Ascending aorta (tissue), 2 donors: ENCODE measurements around the gene HNRNPDL. TPM values are rescaled to one million over a fixed set of nuclear protein-coding genes. Genes with fewer than 3 reads are reported as not detected.
"Not testable (repeated sequence)": the region's sequence is repeated elsewhere in the genome, so short reads cannot be mapped to it uniquely, and the experiment has no call there.

Experiments
- DNase-seq, 2 donors: peaks; one replicate each; pipeline ENCODE4 v3.0.0-alpha.2; 2019; ENCODE audit warnings: low spot score in 2 of 2
- H3K27ac ChIP-seq, 2 donors: fragments of 200-600 bp; sonication (generic); one replicate each; pipeline ENCODE4 v1.5.1; 2016 to 2017; ENCODE audit warnings: mild to moderate bottlenecking in 1 of 2
- H3K27me3 ChIP-seq: fragments of 200-600 bp; sonication (generic); one replicate; pipeline ENCODE4 v1.5.1; 2017
- H3K36me3 ChIP-seq, 2 donors: fragments of 200-600 bp; sonication (generic); one replicate each; pipeline ENCODE4 v1.5.1; 2016
- H3K4me1 ChIP-seq, 2 donors: fragments of 200-600 bp; sonication (generic); one replicate each; pipeline ENCODE4 v1.5.1; 2016 to 2017; ENCODE audit warnings: mild to moderate bottlenecking in 1 of 2
- H3K4me3 ChIP-seq, 2 donors: fragments of 200-600 bp; sonication (generic); one replicate each; pipeline ENCODE4 v1.5.1; 2016 to 2017; ENCODE audit warnings: mild to moderate bottlenecking in 1 of 2
- H3K9me3 ChIP-seq, 2 donors: fragments of 200-600 bp; sonication (generic); one replicate each; pipeline ENCODE4 v1.5.1; 2016
- CTCF ChIP-seq, 3 experiments: fragments of 200-600 bp in 2 of 3; fragments of 450-650 bp in 1 of 3; sonication (generic) in 2 of 3; IDR thresholded peaks; one replicate each; pipeline ENCODE4 v1.5.1; 2016 to 2019; ENCODE audit warnings: antibody characterized with exemption in 3 of 3, mild to moderate bottlenecking in 1 of 3, moderate library complexity in 1 of 3
- intact Hi-C: fragments of 100-400 bp; cut with DNase I; formaldehyde crosslinking; loops from one replicate; pipeline ENCODE4 v1.15.1; 2023
- total RNA-seq: library from RNA; depleted of rRNA; stranded (reverse); fragments of >200 nt; gene quantifications from one replicate; pipeline ENCODE4 v1.1.0, GENCODE V29; 2016

Gene HNRNPDL
- total RNA-seq, 1 donor from 2014 or later, result 73.9 TPM

GRCh38 chr4:82398263-82398662, 32.0 kb downstream of the HNRNPDL start:
- Histone ChIP-seq H3K27me3 (no peaks in the 10 kb centered on the region), H3K4me1 (no peaks in the 10 kb centered on the region), H3K9me3 (no peaks in the 10 kb centered on the region), H3K27ac (no peak overlapping the region), H3K4me3 (no peak overlapping the region), H3K36me3 (no peaks in the 10 kb centered on the region)
- intact Hi-C loops, result no loop called here
- TF ChIP-seq CTCF (IDR thresholded peaks at IDR 0.05), result no peak
- DNase-seq, result no peak

GRCh38 chr4:82397527-82397926, 32.7 kb downstream of the HNRNPDL start:
- H3K4me1 ChIP-seq, result no peaks in the 10 kb centered on the region
- no peak overlapping the region for H3K4me3 ChIP-seq
- no peak for TF ChIP-seq CTCF (IDR thresholded peaks at IDR 0.05)
- intact Hi-C loops, result no loop called here
- no peaks in the 10 kb centered on the region for H3K9me3 ChIP-seq
- H3K27ac ChIP-seq, result no peak overlapping the region
- no peaks in the 10 kb centered on the region for H3K36me3 ChIP-seq
- no peaks in the 10 kb centered on the region for H3K27me3 ChIP-seq
- no peak for DNase-seq

GRCh38 chr4:82394896-82395295, 35.4 kb downstream of the HNRNPDL start:
- Histone ChIP-seq H3K27ac (no peak overlapping the region), H3K36me3 (no peaks in the 10 kb centered on the region), H3K4me3 (no peak overlapping the region), H3K4me1 (no peaks in the 10 kb centered on the region), H3K27me3 (no peaks in the 10 kb centered on the region), H3K9me3 (no peaks in the 10 kb centered on the region)
- intact Hi-C loops, result no loop called here
- no peak for DNase-seq
- TF ChIP-seq CTCF (IDR thresholded peaks at IDR 0.05), result no peak

GRCh38 chr4:82390061-82390460, 40.2 kb downstream of the HNRNPDL start:
- H3K4me1 ChIP-seq, intact Hi-C loops, H3K27ac ChIP-seq, H3K4me3 ChIP-seq, H3K9me3 ChIP-seq, DNase-seq, H3K36me3 ChIP-seq, H3K27me3 ChIP-seq: not testable (repeated sequence)

GRCh38 chr4:82388405-82388804, 41.9 kb downstream of the HNRNPDL start:
- Histone ChIP-seq H3K9me3 (no peaks in the 10 kb centered on the region), H3K4me3 (no peak overlapping the region), H3K36me3 (no peaks in the 10 kb centered on the region), H3K27me3 (no peaks in the 10 kb centered on the region), H3K4me1 (no peaks in the 10 kb centered on the region), H3K27ac (no peak overlapping the region)
- no peak for DNase-seq
- intact Hi-C loops, result no loop called here
- TF ChIP-seq CTCF (IDR thresholded peaks at IDR 0.05), result no peak

- H3K4me1 ChIP-seq, H3K9me3 ChIP-seq, H3K27me3 ChIP-seq, H3K36me3 ChIP-seq, H3K27ac ChIP-seq, intact Hi-C loops, DNase-seq, H3K4me3 ChIP-seq: not testable (repeated sequence)
Measured at GRCh38 chr4:82386312-82386711, 44.0 kb downstream of the HNRNPDL start.

GRCh38 chr4:82382751-82383150, 47.5 kb downstream of the HNRNPDL start:
- Histone ChIP-seq H3K36me3 (no peaks in the 10 kb centered on the region), H3K4me3 (no peak overlapping the region), H3K27me3 (no peaks in the 10 kb centered on the region), H3K4me1 (no peaks in the 10 kb centered on the region), H3K27ac (no peak overlapping the region), H3K9me3 (no peaks in the 10 kb centered on the region)
- TF ChIP-seq CTCF (IDR thresholded peaks at IDR 0.05), result no peak
- DNase-seq, result no peak
- intact Hi-C loops, result no loop called here
